ENCODE data around the gene RUNX2. TPM values are rescaled to one million over a fixed set of nuclear protein-coding genes. Genes with fewer than 3 reads are reported as not detected.
A peak's percentile ranks its signal among the peaks of the same experiment; 100 is the strongest.

The RUNX2 gene
- total and polyA plus RNA-seq, 2 donors (not counting 1 experiment from before 2014, with no cell fraction given) = 1.3 to 2.4 TPM

- intact Hi-C loops (cut with micrococcal nuclease) = no loop called here
- TF ChIP-seq EZH2 (IDR thresholded peaks at IDR 0.05; ENCODE audit: borderline replicate concordance, insufficient read depth, low read depth, low read length, poor library complexity, severe bottlenecking) = no peak
- TF ChIP-seq, protein P1, sequence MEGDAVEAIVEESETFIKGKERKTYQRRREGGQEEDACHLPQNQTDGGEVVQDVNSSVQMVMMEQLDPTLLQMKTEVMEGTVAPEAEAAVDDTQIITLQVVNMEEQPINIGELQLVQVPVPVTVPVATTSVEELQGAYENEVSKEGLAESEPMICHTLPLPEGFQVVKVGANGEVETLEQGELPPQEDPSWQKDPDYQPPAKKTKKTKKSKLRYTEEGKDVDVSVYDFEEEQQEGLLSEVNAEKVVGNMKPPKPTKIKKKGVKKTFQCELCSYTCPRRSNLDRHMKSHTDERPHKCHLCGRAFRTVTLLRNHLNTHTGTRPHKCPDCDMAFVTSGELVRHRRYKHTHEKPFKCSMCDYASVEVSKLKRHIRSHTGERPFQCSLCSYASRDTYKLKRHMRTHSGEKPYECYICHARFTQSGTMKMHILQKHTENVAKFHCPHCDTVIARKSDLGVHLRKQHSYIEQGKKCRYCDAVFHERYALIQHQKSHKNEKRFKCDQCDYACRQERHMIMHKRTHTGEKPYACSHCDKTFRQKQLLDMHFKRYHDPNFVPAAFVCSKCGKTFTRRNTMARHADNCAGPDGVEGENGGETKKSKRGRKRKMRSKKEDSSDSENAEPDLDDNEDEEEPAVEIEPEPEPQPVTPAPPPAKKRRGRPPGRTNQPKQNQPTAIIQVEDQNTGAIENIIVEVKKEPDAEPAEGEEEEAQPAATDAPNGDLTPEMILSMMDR (IDR thresholded peaks at IDR 0.05) = no peak
- Histone ChIP-seq H3K79me2 (ENCODE audit: control insufficient read depth, insufficient read depth, low read length) (no peaks in the 10 kb centered on the region), H3K27me3 (replicated peaks in 1 of 4; ENCODE audit: control extremely low read depth in 1 of 4, control insufficient read depth in 3 of 4, insufficient read depth in 4 of 4, low read length in 3 of 4) (no peaks in the 10 kb centered on the region), H4K20me1 (ENCODE audit: control insufficient read depth, insufficient read depth, low read length, poor library complexity, severe bottlenecking) (no peaks in the 10 kb centered on the region), H3K4me1 (ENCODE audit: control insufficient read depth in 2 of 2, insufficient read depth in 2 of 2, low read length in 2 of 2) (peaks cover 18 to 25% of the 10 kb centered on the region in 2 donors), H3K36me3 (replicated peaks in 1 of 2; ENCODE audit: control extremely low read depth in 1 of 2, control insufficient read depth in 1 of 2, extremely low read depth in 1 of 2, insufficient read depth in 2 of 2, low read length in 1 of 2) (no peaks in the 10 kb centered on the region), H3K4me2 (replicated peaks; ENCODE audit: low read depth, low read length, poor library complexity, severe bottlenecking) (peak overlapping the region; percentile 26), H3K4me3 (ENCODE audit: control extremely low read depth in 1 of 5, extremely low read depth in 1 of 5, insufficient read depth in 1 of 5, low read depth in 2 of 5, low read length in 4 of 5) (no peak overlapping the region), H3K9me3 (ENCODE audit: control extremely low read depth in 1 of 3, control insufficient read depth in 2 of 3, insufficient read depth in 1 of 3, low read length in 2 of 3) (no peaks in the 10 kb centered on the region), H2AFZ (ENCODE audit: insufficient read depth, low read depth, low read length, poor library complexity, severe bottlenecking) (no peak overlapping the region), H3K9ac (ENCODE audit: low read length) (no peak overlapping the region), H3K27ac (ENCODE audit: low read length in 2 of 2) (no peak overlapping the region)
- DNase-seq = no peak
- ATAC-seq (ENCODE audit: low read depth) = no peak
- H3K27me3 Mint-ChIP-seq = no peaks in the 10 kb centered on the region
- POLR2A ChIA-PET = no interaction called here
- peaks cover 24% of the 10 kb centered on the region for H3K4me1 Mint-ChIP-seq
- CTCF ChIA-PET = interaction anchor here (1.1 kb wide), 1 partner anchor 23 kb away, joined by 3 read pairs; no protein-coding TSS in a partner anchor
- no peaks in the 10 kb centered on the region for H3K9me3 Mint-ChIP-seq (ENCODE audit: insufficient read depth)
- no peak overlapping the region for H3K27ac Mint-ChIP-seq
- no peak overlapping the region for H3K4me3 Mint-ChIP-seq
Measured at GRCh38 chr6:45488269-45488668, 160.1 kb downstream of the RUNX2 start.

- ATAC-seq (ENCODE audit: low read depth) (no peak), DNase-seq (no peak)
- Mint-ChIP-seq H3K9me3 (ENCODE audit: insufficient read depth) (no peaks in the 10 kb centered on the region), H3K27me3 (no peaks in the 10 kb centered on the region), H3K4me3 (no peak overlapping the region), H3K4me1 (peaks cover 24% of the 10 kb centered on the region), H3K27ac (no peak overlapping the region)
- Histone ChIP-seq H4K20me1 (ENCODE audit: control insufficient read depth, insufficient read depth, low read length, poor library complexity, severe bottlenecking) (no peaks in the 10 kb centered on the region), H3K27ac (ENCODE audit: low read length in 2 of 2) (no peak overlapping the region), H3K36me3 (replicated peaks in 1 of 2; ENCODE audit: control extremely low read depth in 1 of 2, control insufficient read depth in 1 of 2, extremely low read depth in 1 of 2, insufficient read depth in 2 of 2, low read length in 1 of 2) (no peaks in the 10 kb centered on the region), H3K27me3 (replicated peaks in 1 of 4; ENCODE audit: control extremely low read depth in 1 of 4, control insufficient read depth in 3 of 4, insufficient read depth in 4 of 4, low read length in 3 of 4) (no peaks in the 10 kb centered on the region), H3K4me1 (ENCODE audit: control insufficient read depth in 2 of 2, insufficient read depth in 2 of 2, low read length in 2 of 2) (peaks cover 18 to 25% of the 10 kb centered on the region in 2 donors), H3K9ac (ENCODE audit: low read length) (no peak overlapping the region), H3K79me2 (ENCODE audit: control insufficient read depth, insufficient read depth, low read length) (no peaks in the 10 kb centered on the region), H3K9me3 (ENCODE audit: control extremely low read depth in 1 of 3, control insufficient read depth in 2 of 3, insufficient read depth in 1 of 3, low read length in 2 of 3) (no peaks in the 10 kb centered on the region), H3K4me2 (replicated peaks; ENCODE audit: low read depth, low read length, poor library complexity, severe bottlenecking) (no peak overlapping the region), H3K4me3 (ENCODE audit: control extremely low read depth in 1 of 5, extremely low read depth in 1 of 5, insufficient read depth in 1 of 5, low read depth in 2 of 5, low read length in 4 of 5) (no peak overlapping the region), H2AFZ (ENCODE audit: insufficient read depth, low read depth, low read length, poor library complexity, severe bottlenecking) (no peak overlapping the region)
- no CpG with 5 or more reads among the region's 2 CpGs for WGBS (ENCODE audit: insufficient coverage)
- ChIA-PET CTCF (interaction anchor here (1.1 kb wide), 1 partner anchor 23 kb away, joined by 3 read pairs; no protein-coding TSS in a partner anchor), POLR2A (no interaction called here)
- intact Hi-C loops (cut with micrococcal nuclease) = no loop called here
- TF ChIP-seq, protein P1 (IDR thresholded peaks at IDR 0.05) = no peak
- no peak for TF ChIP-seq EZH2 (IDR thresholded peaks at IDR 0.05; ENCODE audit: borderline replicate concordance, insufficient read depth, low read depth, low read length, poor library complexity, severe bottlenecking)
Measured at GRCh38 chr6:45488889-45489288, 160.8 kb downstream of the RUNX2 start.
